ENCODE measurements around the gene CHMP6.

- no peak for TF ChIP-seq CTCF (IDR thresholded peaks at IDR 0.05)
- no peak for TF ChIP-seq ZFX (IDR thresholded peaks at IDR 0.05; ENCODE audit: borderline replicate concordance)
Measured at GRCh38 chr17:81032641-81033480, 41.2 kb downstream of the CHMP6 start.

Data from 22Rv1 (cell line).